22Rv1 (cell line): ENCODE data around the gene DKK3.

Experiments
- H3K27ac ChIP-seq: fragments of 450-650 bp; 2 replicates; pipeline ENCODE4 v1.5.1; 2017
- ZFX ChIP-seq: fragments of 450-650 bp; IDR thresholded peaks from 2 replicates; pipeline ENCODE4 v1.6.1; 2017; ENCODE audit warnings: antibody characterized with exemption, borderline replicate concordance
- TF ChIP-seq, protein P1 (sequence below): fragments of 450-650 bp; IDR thresholded peaks from 2 replicates; pipeline ENCODE4 v1.5.1; 2017; ENCODE audit warnings: mild to moderate bottlenecking

The DKK3 gene

DNA sequence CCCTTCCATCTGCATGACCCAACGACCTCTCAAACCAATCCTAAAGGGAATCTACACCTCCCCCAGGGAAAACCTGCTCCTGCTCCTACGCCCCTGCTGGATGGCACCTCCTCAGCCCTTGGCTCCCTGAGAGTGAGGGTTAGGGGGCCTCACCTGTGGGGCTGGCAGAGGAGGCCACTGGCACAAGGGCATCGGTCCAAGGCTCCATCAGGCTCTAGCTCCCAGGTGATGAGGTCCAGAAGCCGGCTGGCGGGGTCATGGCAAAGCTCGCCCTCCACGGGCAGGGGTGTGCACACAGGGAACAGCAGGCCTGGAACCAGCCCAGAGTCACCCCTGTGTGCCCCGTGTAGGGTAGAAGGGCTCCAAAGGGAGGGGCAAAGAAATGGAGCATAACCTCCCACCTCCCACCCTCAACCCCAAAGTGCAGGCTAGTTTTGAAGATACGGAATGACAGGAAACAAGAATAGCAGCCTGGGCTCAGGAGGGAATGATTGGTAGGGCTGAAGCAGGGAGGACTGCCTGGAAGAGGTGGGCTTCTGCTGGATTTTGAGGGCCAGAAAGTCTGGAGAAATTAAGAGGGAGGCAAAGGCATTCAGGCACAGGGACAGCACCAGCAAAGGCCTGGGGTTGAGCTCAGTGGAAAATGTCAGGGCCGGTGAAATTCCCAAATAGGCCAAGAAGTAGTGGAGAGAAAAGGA, 42.6 kb downstream of the DKK3 start:
- TF ChIP-seq, protein P1, sequence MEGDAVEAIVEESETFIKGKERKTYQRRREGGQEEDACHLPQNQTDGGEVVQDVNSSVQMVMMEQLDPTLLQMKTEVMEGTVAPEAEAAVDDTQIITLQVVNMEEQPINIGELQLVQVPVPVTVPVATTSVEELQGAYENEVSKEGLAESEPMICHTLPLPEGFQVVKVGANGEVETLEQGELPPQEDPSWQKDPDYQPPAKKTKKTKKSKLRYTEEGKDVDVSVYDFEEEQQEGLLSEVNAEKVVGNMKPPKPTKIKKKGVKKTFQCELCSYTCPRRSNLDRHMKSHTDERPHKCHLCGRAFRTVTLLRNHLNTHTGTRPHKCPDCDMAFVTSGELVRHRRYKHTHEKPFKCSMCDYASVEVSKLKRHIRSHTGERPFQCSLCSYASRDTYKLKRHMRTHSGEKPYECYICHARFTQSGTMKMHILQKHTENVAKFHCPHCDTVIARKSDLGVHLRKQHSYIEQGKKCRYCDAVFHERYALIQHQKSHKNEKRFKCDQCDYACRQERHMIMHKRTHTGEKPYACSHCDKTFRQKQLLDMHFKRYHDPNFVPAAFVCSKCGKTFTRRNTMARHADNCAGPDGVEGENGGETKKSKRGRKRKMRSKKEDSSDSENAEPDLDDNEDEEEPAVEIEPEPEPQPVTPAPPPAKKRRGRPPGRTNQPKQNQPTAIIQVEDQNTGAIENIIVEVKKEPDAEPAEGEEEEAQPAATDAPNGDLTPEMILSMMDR, result no peak
- no peak for TF ChIP-seq ZFX
- H3K27ac ChIP-seq, result no peak overlapping the region

DNA sequence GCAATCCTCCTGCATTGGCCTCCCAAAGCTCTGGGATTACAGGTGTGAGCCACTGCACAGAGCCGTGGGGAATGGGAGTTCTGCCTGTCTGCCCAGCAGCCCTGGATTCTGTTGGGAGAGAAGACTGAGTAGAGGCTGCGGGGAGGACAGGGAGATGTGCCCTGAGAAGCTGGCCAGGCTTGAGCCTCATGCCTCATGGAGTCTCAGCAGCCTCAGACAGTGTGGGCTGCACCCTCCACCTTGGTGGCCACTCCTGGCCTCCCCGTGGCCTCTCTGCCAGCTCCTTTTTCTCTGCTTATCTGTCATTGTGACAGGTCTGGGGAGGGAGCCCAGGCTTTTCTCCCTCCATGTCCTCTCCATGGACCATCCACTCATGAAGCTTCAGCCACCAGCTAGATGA, 43.2 kb downstream of the DKK3 start:
- H3K27ac ChIP-seq, result no peak overlapping the region
- no peak for TF ChIP-seq ZFX
- TF ChIP-seq, protein P1, result no peak

DNA sequence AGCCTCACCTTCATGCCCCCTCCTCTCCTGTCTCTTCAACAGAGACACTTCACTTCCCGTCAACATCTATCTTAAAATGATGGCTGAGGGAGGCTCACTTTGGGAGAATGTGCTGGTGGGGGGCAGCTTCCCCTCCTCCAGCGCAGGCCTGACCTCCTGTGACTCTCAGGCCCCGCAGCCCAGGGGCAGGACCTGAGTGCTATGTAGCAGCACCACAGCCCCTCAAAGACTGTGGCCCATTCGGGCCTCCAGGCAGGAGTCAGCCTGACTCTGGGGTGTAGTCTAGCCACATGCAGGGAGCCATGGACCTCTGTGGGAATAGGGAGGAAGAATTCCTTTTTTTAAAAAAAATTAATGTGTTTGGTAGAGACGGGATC, 43.7 kb downstream of the DKK3 start:
- no peak overlapping the region for H3K27ac ChIP-seq
- TF ChIP-seq ZFX, result no peak
- TF ChIP-seq, protein P1, result no peak

DNA sequence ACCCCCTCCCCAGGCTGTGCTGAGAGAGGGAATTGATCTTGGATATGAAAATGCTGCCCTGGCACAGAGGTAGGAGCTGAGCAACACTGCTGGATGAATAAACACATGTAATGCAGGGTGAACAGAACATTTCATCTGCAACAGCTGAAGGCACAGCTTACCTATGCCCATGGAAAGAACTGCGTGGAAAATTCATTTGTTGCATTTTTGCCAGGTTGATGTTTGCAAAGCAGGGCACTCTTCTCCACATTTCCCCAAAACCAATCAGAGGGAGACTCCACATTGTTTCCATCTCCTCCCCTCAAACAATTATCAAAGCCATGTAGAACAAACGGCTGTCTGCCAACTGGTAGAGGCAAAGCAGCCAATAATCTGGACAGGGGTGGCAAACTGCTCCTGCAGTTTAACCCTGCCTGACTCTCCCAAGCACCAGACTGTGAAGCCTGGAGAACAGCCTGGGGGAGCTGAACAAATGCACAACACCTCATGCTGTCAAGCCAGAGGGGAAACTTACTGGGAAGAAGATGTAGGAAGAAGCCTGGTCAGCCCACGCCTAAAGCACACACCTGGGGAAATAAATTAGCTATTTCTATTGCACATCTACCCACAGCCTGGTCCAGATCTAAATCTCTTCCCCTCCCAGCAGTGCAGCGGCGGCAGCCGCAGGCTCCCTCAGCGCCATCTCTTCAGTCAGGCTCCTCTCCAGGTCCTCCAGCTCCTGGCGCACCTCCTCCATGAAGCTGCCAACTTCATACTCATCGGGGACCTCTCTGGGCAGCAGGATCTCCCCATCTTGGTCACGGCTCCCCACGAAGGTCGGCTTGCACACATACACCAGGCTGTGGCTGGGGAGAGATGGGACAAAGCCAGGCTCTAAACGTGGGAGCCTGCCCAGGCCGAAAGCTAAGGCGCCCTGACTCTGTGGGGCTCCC, 44.3 kb downstream of the DKK3 start:
- TF ChIP-seq ZFX, result no peak
- TF ChIP-seq, protein P1, result no peak
- no peak overlapping the region for H3K27ac ChIP-seq

DNA sequence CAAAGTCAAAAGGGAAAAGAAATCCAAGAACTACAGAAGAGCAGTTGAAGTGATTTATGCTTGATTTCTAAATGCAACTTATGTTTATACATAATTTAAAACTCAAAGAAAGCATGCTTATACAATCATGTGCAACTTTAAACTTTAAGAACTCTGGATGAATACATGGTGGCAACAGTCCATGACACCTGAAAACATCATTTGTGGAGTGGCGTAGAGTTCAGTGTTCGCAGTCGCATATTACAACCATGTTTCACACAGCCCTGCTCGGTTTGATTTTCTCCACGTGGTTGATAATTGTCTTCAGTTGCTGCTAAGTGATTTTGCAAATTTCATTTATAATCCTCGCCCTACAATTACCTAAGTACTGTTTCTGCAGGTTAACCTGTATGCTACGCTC, 45.4 kb downstream of the DKK3 start:
- H3K27ac ChIP-seq, result no peak overlapping the region
- TF ChIP-seq, protein P1, result no peak
- TF ChIP-seq ZFX, result no peak

DNA sequence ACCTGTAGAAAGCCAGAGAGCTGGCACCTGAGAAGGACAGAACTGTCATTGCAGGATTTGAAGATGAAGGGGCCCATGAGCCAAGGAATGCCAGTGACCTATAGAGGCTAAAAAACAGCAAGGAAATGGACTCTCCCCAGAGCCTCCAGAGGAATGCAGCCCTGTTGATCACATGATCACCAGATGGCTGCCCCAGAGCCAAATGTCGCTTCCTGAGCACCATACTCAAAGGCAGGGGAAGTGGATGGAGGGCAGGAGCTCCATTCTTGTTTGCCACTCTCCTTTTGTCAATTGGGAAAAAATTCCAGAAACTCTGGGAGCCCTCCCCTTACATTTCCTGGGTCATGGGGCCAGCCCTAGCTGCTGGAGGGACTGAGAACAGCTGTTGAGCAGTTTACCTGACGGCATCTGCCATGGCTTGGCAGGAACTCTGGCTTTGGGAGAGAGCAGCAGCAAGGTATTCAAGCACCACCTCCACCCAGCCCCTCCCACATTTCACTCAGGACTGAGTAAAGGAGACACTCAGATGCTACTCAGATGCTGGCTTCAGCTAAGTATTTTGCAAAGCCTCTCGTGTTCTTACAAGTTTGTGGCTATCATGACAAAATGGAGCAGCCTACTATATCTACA, 46.9 kb downstream of the DKK3 start:
- no peak for TF ChIP-seq ZFX
- TF ChIP-seq, protein P1, result no peak
- no peak overlapping the region for H3K27ac ChIP-seq

DNA sequence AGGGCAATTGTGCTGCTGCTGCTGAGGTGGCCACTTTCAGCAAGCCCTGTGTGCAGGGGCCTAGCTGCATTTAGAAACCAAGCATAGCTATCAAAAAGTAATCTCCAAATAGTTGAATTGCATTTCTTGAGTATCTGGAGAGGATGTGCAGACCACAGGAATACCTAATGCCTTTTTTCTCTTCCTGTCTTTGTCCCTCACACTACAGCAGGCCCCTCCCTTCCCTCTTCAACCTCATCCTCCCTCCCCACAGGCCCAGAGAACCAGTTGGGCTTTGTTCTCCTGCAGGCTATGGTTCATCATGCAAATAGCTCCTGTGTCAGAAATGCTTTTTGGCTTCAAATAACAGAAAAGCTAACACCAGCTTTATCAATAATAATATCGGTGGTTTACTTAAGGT, 47.7 kb downstream of the DKK3 start:
- H3K27ac ChIP-seq, result no peak overlapping the region
- TF ChIP-seq, protein P1, result no peak
- TF ChIP-seq ZFX, result no peak
